Esophagus squamous epithelium (tissue), 4 donors: Measurements from ENCODE around the gene AXIN2.

Source experiments
- POLR2A ChIP-seq, 4 donors: fragments of 450-650 bp; IDR thresholded peaks; one replicate each; pipeline ENCODE4 v1.6.1; 2017; ENCODE audit warnings: antibody characterized with exemption in 4 of 4, mild to moderate bottlenecking in 4 of 4, moderate library complexity in 3 of 4
- TF ChIP-seq, protein P1 (sequence below), 6 experiments: fragments of 450-650 bp in 4 of 6; fragments of 200-600 bp in 2 of 6; sonication (generic) in 2 of 6; IDR thresholded peaks; one replicate each; pipeline ENCODE4 v1.5.1; 2016 to 2019; ENCODE audit warnings: antibody characterized with exemption in 6 of 6, mild to moderate bottlenecking in 4 of 6, moderate library complexity in 4 of 6

DNA sequence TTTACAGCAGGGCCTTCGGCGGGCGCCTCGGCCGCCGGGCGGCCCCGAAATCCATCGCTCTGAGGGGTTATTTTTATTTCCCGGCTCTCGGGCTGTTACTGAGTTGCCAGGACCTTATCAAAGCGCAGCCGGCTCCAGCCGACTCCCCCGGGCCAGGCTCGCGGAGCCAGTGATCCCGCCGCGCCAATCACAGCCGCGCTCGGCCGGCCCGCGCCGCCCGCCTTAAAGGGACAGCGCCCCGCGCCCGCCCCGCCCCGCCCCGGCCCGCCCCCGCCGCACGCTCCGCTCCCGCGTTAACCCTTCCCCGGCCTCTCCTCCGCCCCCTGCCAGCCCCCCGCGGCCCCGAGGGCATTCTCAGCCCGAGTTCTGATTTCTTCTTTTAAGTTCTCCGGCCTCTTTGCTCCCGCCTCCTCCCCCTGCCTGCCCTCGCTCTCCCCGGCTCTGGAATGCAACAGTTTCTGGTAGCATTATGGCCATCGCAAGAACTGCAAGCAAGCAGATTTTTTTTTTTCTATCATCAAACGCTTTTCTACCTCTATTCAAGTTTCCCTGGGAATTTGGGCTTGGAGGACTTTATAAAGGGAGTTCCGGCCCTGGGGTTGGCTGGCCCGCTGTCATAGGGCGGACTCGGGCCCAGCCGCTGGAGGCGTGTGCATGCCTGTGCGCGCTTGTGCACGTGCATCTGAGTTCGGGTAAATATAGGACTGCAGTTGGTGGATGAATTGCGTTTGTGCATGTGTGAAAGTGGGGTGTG lies at the start of gene AXIN2:
- TF ChIP-seq POLR2A (IDR thresholded peaks at IDR 0.05): no peak
- TF ChIP-seq, protein P1, sequence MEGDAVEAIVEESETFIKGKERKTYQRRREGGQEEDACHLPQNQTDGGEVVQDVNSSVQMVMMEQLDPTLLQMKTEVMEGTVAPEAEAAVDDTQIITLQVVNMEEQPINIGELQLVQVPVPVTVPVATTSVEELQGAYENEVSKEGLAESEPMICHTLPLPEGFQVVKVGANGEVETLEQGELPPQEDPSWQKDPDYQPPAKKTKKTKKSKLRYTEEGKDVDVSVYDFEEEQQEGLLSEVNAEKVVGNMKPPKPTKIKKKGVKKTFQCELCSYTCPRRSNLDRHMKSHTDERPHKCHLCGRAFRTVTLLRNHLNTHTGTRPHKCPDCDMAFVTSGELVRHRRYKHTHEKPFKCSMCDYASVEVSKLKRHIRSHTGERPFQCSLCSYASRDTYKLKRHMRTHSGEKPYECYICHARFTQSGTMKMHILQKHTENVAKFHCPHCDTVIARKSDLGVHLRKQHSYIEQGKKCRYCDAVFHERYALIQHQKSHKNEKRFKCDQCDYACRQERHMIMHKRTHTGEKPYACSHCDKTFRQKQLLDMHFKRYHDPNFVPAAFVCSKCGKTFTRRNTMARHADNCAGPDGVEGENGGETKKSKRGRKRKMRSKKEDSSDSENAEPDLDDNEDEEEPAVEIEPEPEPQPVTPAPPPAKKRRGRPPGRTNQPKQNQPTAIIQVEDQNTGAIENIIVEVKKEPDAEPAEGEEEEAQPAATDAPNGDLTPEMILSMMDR (IDR thresholded peaks at IDR 0.05): peak in 3 of 6 experiments; percentile 16 to 38 (median 36)
